Spinal cord (tissue), 10 donors: ENCODE results near the gene RAB11FIP4. TPM values are rescaled to one million over a fixed set of nuclear protein-coding genes. Genes with fewer than 3 reads are reported as not detected.

Experiments
- DNase-seq, 6 donors: peaks; one replicate each; pipeline versions ENCODE4 v3.0.0 to v3.0.0-alpha.2; 2013 to 2015; ENCODE audit warnings: low spot score in 6 of 6, low read depth in 4 of 6
- H3K27ac ChIP-seq: one replicate; pipeline ENCODE4 v1.5.1; 2013; ENCODE audit warnings: low read depth, low read length, control low read depth
- H3K27me3 ChIP-seq: one replicate; pipeline ENCODE4 v1.6.1; 2013; ENCODE audit warnings: low read length; ENCODE audit not compliant: control insufficient read depth, insufficient read depth
- H3K36me3 ChIP-seq: one replicate; pipeline ENCODE4 v1.6.1; 2013; ENCODE audit warnings: low read length; ENCODE audit not compliant: control insufficient read depth, insufficient read depth
- H3K4me1 ChIP-seq: one replicate; pipeline ENCODE4 v1.6.1; 2013; ENCODE audit warnings: low read length; ENCODE audit not compliant: control insufficient read depth, insufficient read depth
- H3K4me3 ChIP-seq: one replicate; pipeline ENCODE4 v1.5.1; 2013; ENCODE audit warnings: low read depth, low read length, control low read depth
- H3K9me3 ChIP-seq: one replicate; pipeline ENCODE4 v1.6.1; 2013; ENCODE audit warnings: low read length; ENCODE audit not compliant: control insufficient read depth, insufficient read depth
- WGBS: methylation state at CpG from one replicate; pipeline ENCODE4 v1.1.5; 2013; ENCODE audit warnings: missing lambda C conversion rate; ENCODE audit not compliant: insufficient coverage; 5-methylcytosine and 5-hydroxymethylcytosine counted together
- polyA plus RNA-seq, 2 donors: library from polyadenylated mRNA; unstranded; fragments of 120-200 nt; gene quantifications; one replicate each; pipeline ENCODE4 v1.2.1, GENCODE V29; 2013; ENCODE audit not compliant: insufficient read length in 2 of 2
- small RNA-seq: library from RNA; depleted of rRNA; stranded (forward); fragments of <200 nt; gene quantifications from one replicate; pipeline ENCODE3, GENCODE V24; 2014; ENCODE audit warnings: low replicate concordance
- total RNA-seq, 2 donors: library from RNA; depleted of rRNA in 1 of 2; stranded (reverse); fragments of 120-200 nt in 1 of 2; fragments of >200 nt in 1 of 2; gene quantifications; one replicate each; pipeline versions ENCODE4 v1.2.3 to v1.2.4, GENCODE V29; 2013 to 2014
- donor health status: healthy.

Gene RAB11FIP4
- total and polyA plus RNA-seq, 4 donors, result 15.3 to 50.5 (median 40.1) TPM

GRCh38 chr17:31585280-31585630 is 193.8 kb downstream of the RAB11FIP4 start:
- Histone ChIP-seq H3K4me3 (no peak overlapping the region), H3K9me3 (no peaks in the 10 kb centered on the region), H3K27ac (no peak overlapping the region), H3K4me1 (peaks cover 18% of the 10 kb centered on the region), H3K27me3 (no peaks in the 10 kb centered on the region), H3K36me3 (no peaks in the 10 kb centered on the region)
- DNase-seq, result no peak
- WGBS, result 85% methylated on average over 5 of the region's 6 CpGs

DNA sequence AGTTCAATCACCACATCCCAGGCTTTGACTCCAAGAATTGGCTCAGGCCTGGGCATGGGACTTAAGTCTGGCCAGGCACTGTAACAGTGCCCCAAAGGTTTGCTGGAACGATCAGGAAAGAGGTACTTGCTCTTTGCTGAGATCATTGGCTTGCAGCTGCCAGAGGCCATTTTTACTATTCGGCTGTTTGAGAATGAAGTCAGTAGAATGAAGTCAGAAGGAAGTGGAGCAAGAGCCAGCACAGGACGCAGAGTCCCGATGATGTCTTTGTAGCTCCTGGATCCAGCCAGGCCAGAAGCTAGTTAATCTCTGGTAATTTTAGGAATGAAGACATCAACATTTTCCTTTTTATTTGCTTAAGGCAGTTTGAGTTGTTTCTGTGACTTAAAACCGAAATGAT is 195.5 kb downstream of the RAB11FIP4 start:
- no peaks in the 10 kb centered on the region for H3K36me3 ChIP-seq
- WGBS, result 88% methylated on average over 2 of the region's 5 CpGs
- no peaks in the 10 kb centered on the region for H3K27me3 ChIP-seq
- no peaks in the 10 kb centered on the region for H3K9me3 ChIP-seq
- no peak for DNase-seq
- no peak overlapping the region for H3K27ac ChIP-seq
- peaks cover 3% of the 10 kb centered on the region for H3K4me1 ChIP-seq
- H3K4me3 ChIP-seq, result no peak overlapping the region

DNA sequence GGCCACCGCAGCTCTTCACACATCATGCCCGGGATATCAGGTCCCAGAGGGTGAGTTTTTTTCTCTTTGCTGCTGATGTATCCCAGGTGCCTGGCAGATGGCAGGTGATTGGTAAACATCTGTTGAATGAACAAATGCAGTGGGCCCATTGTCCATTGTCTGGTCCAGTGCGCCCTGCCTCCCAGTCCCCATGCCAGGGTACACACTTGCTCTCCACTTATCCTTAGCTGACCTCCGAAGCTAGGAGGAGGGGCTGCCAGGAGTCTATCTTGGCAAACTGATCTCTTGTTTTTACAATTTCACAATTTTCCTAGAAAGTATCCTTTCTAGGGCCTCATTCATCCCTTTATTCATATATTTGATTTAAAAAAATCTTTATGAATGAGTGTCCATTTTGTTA is 196.0 kb downstream of the RAB11FIP4 start:
- no peaks in the 10 kb centered on the region for H3K27me3 ChIP-seq
- H3K27ac ChIP-seq, result no peak overlapping the region
- 87% methylated on average over 4 of the region's 4 CpGs for WGBS

More for the DNA sequence above, 196.0 kb downstream of the RAB11FIP4 start:
- Histone ChIP-seq H3K4me3 (no peak overlapping the region), H3K36me3 (no peaks in the 10 kb centered on the region), H3K4me1 (no peaks in the 10 kb centered on the region), H3K9me3 (no peaks in the 10 kb centered on the region)
- no peak for DNase-seq

Small RNA genes within 50 kb of the gene (small RNA-seq; reads per million reads assigned to genes)
- gene MIR193A (1.5 reads per million, percentile 86 among the genes with 10 or more reads in this experiment), gene MIR4725 (not detected), gene RN7SL45P (not detected), gene RN7SL79P (not detected), gene RNU6ATAC7P (not detected)

Other genes starting within 250 kb of the RAB11FIP4 start
- gene OMG, start 94.4 kb upstream of the RAB11FIP4 start, total RNA-seq, result 10 to 100 TPM; 29.9 to 62.6 TPM
- 10 to 100 TPM; 74.4 to 89.9 TPM for gene OMG, start 94.4 kb upstream of the RAB11FIP4 start, polyA plus RNA-seq
- 1 to 10 TPM; 2.0 to 6.3 TPM for gene EVI2B, start 77.6 kb upstream of the RAB11FIP4 start, total RNA-seq
- 1 to 10 TPM; 4.5 to 8.1 TPM for gene EVI2B, start 77.6 kb upstream of the RAB11FIP4 start, polyA plus RNA-seq
- gene EVI2A, start 70.1 kb upstream of the RAB11FIP4 start, total RNA-seq, result 10 to 100 TPM; 20.4 to 58.7 TPM
- gene EVI2A, start 70.1 kb upstream of the RAB11FIP4 start, polyA plus RNA-seq, result 10 to 100 TPM; 28.0 to 41.1 TPM